Endothelial cell of umbilical vein (primary cell): ENCODE results near the gene CRACR2B.

ENCODE experiments used
- CTCF ChIP-seq, 2 donors: IDR thresholded peaks; 1 replicate in 1 of 2; 2 replicates in 1 of 2; pipeline ENCODE4 v1.5.1; 2011; ENCODE audit warnings: low read length in 2 of 2, mild to moderate bottlenecking in 2 of 2, moderate library complexity in 2 of 2, control low read depth in 1 of 2, inconsistent platforms in 1 of 2, low read depth in 1 of 2; ENCODE audit not compliant: insufficient read depth in 1 of 2; ENCODE audit errors: extremely low read depth in 1 of 2
- EZH2 ChIP-seq: IDR thresholded peaks from 2 replicates; pipeline ENCODE4 v1.6.1; 2012; ENCODE audit warnings: borderline replicate concordance, low read depth, mild to moderate bottlenecking, moderate library complexity, low read length, inconsistent platforms; ENCODE audit not compliant: severe bottlenecking
- JUN ChIP-seq: IDR thresholded peaks from 2 replicates; pipeline ENCODE4 v1.6.1; 2011; ENCODE audit warnings: borderline replicate concordance, low read depth; ENCODE audit not compliant: insufficient read length, insufficient read depth
- MAX ChIP-seq: IDR thresholded peaks from 2 replicates; pipeline ENCODE4 v1.6.1; 2011; ENCODE audit not compliant: insufficient read depth, insufficient read length
- MYC ChIP-seq: IDR thresholded peaks from one replicate; pipeline ENCODE4 v1.6.1; 2011; ENCODE audit warnings: mild to moderate bottlenecking, low read depth, low read length
- POLR2A ChIP-seq: IDR thresholded peaks from 2 replicates; pipeline ENCODE4 v1.6.1; 2012; ENCODE audit warnings: low read depth, mild to moderate bottlenecking, control low read depth, low read length
- POLR2AphosphoS5 ChIP-seq: IDR thresholded peaks from 2 replicates; pipeline ENCODE4 v1.6.1; 2012; ENCODE audit warnings: low read depth, mild to moderate bottlenecking, control low read depth, low read length, moderate library complexity; ENCODE audit not compliant: insufficient read depth

- TF ChIP-seq CTCF (IDR thresholded peaks at IDR 0.05; ENCODE audit: extremely low read depth in 1 of 2, insufficient read depth in 1 of 2, low read depth in 1 of 2, low read length in 2 of 2) (no peak), POLR2AphosphoS5 (no peak), MYC (no peak), JUN (no peak), MAX (no peak), POLR2A (no peak), EZH2 (no peak)
Measured at GRCh38 chr11:788953-789940, 38.5 kb upstream of the CRACR2B start.
